GM21360 (cell line): Measurements from ENCODE around the gene RASA3.
"Not testable (repeated sequence)": the region's sequence is repeated elsewhere in the genome, so short reads cannot be mapped to it uniquely, and the experiment has no call there.

Experiments
- ATAC-seq: cut with Tn5 transposase; IDR thresholded peaks from one replicate; pipeline ENCODE4 v1.9.1; 2021; ENCODE audit warnings: mild to moderate bottlenecking, moderate library complexity; ENCODE audit not compliant: unreplicated experiment

The RASA3 gene, protein sequence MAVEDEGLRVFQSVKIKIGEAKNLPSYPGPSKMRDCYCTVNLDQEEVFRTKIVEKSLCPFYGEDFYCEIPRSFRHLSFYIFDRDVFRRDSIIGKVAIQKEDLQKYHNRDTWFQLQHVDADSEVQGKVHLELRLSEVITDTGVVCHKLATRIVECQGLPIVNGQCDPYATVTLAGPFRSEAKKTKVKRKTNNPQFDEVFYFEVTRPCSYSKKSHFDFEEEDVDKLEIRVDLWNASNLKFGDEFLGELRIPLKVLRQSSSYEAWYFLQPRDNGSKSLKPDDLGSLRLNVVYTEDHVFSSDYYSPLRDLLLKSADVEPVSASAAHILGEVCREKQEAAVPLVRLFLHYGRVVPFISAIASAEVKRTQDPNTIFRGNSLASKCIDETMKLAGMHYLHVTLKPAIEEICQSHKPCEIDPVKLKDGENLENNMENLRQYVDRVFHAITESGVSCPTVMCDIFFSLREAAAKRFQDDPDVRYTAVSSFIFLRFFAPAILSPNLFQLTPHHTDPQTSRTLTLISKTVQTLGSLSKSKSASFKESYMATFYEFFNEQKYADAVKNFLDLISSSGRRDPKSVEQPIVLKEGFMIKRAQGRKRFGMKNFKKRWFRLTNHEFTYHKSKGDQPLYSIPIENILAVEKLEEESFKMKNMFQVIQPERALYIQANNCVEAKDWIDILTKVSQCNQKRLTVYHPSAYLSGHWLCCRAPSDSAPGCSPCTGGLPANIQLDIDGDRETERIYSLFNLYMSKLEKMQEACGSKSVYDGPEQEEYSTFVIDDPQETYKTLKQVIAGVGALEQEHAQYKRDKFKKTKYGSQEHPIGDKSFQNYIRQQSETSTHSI

DNA sequence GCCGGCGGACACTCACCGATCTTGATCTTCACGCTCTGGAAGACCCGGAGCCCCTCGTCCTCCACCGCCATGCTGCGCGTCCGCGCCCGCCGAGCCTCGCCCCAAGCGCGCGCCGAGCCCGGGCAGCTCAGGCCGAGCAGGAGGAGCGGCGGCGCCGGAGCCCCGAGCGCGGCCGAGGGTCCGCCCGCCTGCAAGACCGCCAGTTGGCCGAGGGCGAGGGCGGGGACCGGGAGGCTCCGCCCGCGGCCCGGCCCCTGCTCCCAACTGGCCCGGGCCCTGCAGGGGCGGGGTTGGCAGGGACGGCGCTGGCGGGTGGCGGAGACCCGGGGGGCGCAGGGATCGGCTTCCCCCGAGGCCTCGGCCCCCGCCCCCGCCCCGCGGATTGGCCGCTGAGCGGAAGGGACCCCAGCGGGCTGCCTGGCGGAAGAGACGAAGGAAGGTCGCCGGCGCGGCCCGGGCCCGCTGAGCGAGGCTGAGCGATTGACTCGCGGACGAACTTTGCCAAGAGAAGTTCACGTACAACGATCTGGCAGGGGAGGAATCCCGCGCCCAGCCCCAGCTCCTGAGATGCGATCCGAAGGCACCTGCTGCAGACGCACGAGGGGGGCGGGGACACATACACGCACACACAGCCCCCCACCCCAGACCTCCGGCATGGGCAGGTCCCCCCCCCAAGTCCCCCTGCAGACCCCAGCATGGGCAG is at the start of gene RASA3:
TSS of gene RASA3 (minus strand) at position 205 of the 703 bp plus-strand sequence. CDS start at position 71, 134 bp downstream.
- peak; percentile 55 for ATAC-seq

- no peak for ATAC-seq
Measured at GRCh38 chr13:114179087-114179658, 46.8 kb upstream of the RASA3 start, which contains the start of gene CFAP97D2. CFAP97D2 (plus strand) TSS chr13:114179257; CDS start chr13:114179331, 74 bp downstream.

- ATAC-seq: no peak
Measured at GRCh38 chr13:114177245-114178010, 45.0 kb upstream of the RASA3 start.

DNA sequence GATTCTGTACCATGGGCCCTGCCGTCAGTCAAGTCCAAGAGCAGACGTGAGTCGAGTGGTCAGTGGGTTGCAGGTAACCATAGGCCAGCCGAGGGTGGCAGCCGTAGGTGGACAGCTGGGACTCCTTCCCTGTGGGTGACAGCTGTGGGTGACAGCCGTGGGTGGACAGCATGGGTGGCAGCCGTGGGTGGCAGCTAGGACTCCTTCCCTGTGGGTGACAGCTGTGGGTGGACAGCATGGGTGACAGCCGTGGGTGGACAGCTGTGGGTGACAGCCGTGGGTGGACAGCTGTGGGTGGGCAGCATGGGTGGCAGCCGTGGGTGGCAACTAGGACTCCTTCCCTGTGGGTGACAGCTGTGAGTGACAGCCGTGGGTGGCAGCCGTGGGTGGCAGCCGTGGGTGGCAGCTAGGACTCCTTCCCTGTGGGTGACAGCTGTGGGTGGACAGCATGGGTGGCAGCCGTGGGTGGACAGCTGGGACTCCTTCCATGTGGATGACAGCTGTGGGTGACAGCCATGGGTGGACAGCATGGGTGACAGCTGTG is 44.0 kb upstream of the RASA3 start:
- ATAC-seq: not testable (repeated sequence)

DNA sequence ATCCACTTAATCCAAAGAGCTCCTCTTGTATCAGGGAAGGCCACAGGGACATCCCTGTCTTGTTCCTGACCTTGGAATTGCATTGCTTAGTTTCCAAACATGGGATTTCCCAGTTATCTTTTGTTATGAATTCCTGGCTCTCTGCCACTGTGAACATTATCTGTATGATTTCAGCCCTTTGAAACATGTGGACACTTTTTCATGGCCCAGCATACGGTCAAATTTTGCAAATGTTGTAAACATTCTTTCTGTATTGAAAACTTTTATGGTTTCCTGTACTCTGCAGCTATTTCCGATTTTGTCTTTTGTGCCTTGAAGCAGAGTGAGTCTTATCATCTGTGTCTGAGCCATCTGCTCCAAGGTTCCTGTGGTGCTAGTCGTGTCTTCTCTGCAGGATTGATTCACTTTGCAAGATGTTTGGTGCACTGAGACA is 42.1 kb upstream of the RASA3 start:
- no peak for ATAC-seq

DNA sequence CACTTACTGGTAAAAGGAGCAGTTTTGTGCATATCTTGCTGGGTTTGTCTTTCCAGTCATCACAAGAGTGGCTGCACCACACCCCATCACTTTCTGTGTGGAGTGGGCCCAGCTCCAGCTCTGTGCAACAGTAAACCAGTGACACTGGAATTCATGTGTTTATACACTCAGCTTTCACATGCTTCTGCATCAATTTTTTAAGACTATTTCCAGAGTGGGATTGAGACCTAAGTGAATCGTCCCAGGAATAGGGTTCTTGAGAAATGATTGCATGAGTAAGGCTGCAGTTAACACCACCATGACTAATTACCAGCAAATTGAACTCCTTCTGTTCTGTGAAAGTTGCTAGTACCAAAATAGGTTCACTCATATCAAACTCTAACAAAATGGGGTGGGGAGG is 41.3 kb upstream of the RASA3 start:
- ATAC-seq: no peak

- ATAC-seq: no peak
Measured at GRCh38 chr13:114173272-114173671, 40.8 kb upstream of the RASA3 start.

- no peak for ATAC-seq
Measured at GRCh38 chr13:114167885-114168284, 35.5 kb upstream of the RASA3 start.

DNA sequence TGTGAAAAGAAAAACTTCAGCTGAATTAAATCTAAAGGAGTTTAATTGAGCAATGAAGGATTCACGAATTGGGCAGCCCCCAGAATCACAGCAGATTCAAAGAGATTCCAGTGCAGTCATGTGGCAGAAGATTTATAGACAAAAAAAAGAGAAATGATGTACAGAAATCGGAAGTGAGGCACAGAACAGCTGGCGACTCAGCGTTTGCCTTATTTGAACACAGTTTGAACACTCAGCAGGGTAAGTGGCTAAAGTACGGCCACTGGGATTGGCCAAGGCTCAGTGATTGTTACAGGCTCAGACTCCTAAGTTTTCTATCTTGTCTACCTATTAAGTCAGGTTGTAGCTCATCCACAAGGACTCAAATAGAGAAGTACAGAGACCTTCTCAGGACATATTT is 35.0 kb upstream of the RASA3 start:
- no peak for ATAC-seq

DNA sequence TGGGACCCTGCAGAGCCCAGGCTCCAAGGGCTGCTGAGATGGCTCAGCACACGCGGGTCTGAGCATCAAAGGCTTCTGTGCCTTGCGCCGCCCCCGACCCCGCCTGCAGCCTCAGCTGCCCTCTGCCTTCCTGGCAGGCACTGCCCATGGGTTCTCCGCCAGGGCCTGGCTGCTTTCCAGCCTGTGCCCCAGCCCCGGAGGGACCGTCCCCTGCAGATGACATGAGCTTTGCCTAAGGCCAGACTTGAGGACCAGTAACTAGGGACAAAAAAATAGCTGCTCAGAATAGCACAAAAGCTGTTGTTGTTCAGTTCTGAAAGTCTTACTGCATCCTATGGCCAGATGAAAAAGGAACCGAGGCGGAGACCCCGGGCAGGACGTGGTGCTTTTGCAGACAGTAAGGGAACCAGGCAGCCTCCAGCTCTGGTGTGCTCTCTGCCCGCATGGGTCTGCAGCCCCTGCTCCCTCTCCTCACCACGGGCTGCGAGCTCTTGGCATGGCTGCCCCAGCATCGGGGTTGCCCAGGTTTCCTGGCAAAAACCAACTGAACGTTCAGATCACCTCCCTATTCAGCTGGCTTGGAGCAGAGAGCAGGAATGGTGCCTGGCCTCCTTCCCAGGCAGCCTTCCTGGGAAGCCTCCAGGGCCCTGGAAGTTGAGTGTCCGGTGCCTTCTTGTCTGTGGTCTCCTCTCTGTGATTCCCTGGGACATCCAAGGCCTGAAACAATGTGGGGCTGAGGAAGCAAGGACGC is 34.1 kb upstream of the RASA3 start:
- ATAC-seq: no peak

- no peak for ATAC-seq
Measured at GRCh38 chr13:114164681-114165429, 32.4 kb upstream of the RASA3 start.

DNA sequence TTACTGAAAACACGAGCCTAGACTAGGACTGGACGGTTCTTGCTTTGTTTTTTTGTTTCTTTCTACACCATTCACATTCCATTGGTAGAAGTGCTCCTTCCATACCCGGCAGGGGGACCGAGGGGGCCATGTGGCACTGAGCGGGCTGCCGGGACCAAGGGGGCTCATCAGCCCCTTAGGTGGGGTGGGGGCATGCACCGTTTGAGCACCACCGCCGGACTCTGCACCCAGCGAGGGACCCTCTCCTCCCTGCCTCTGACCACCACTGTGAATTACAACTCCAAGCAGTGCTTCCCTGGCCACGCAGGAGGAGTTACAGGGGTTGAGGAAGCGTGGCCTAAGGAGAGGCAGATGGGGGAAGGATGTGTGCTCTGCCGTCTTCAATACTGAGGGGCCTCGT is 31.6 kb upstream of the RASA3 start:
- no peak for ATAC-seq

GRCh38 chr13:114162533-114162922 is 30.1 kb upstream of the RASA3 start:
- ATAC-seq: no peak

- ATAC-seq: no peak
Measured at GRCh38 chr13:114161644-114162532, 29.5 kb upstream of the RASA3 start.

DNA sequence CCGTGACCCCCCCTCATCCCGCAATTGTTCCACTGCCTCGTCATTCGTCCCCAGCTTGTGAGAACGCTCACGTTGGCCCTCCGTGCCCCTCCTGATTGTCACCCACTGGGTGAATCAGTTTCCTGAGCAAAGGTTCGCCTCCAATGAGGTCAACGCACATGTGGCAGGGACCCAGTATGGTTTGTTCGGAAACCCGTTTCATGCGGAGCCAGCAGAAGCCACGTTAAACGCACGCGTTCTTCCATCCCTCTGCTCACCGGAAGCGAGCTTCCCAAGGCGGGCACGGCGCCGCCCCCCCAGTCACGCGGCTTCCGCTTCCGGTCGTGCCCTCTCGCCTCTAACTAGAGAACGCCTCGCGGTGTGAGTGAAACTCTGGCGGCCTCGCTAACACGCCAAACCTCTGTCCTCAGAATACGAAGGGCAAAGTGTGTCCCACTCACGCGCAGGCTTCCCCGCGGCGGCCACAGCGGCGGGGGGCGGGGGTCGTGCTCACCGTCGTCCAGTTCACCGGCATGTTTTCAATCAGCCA is 28.7 kb upstream of the RASA3 start:
- no peak for ATAC-seq

GRCh38 chr13:114158869-114159666 is 26.6 kb upstream of the RASA3 start:
- ATAC-seq: not testable (repeated sequence)
